ENCODE results near the gene RPUSD4.

The RPUSD4 gene

GRCh38 chr11:126155402-126156187 is 55.9 kb downstream of the RPUSD4 start:
- H3K4me1 ChIP-seq (ENCODE audit: control insufficient read depth, low read length) = no peaks in the 10 kb centered on the region
- no peaks in the 10 kb centered on the region for H3K9me2 ChIP-seq (replicated peaks; ENCODE audit: control insufficient read depth, low read length)
- H3K27ac ChIP-seq (ENCODE audit: low read depth, low read length) = no peak overlapping the region
- H3K4me3 ChIP-seq (ENCODE audit: low read length) = no peak overlapping the region
- H3K27me3 ChIP-seq (ENCODE audit: control insufficient read depth, low read length) = peaks cover 29% of the 10 kb centered on the region
- no peaks in the 10 kb centered on the region for H3K79me2 ChIP-seq (ENCODE audit: control insufficient read depth, low read length)
- TF ChIP-seq, protein P1, sequence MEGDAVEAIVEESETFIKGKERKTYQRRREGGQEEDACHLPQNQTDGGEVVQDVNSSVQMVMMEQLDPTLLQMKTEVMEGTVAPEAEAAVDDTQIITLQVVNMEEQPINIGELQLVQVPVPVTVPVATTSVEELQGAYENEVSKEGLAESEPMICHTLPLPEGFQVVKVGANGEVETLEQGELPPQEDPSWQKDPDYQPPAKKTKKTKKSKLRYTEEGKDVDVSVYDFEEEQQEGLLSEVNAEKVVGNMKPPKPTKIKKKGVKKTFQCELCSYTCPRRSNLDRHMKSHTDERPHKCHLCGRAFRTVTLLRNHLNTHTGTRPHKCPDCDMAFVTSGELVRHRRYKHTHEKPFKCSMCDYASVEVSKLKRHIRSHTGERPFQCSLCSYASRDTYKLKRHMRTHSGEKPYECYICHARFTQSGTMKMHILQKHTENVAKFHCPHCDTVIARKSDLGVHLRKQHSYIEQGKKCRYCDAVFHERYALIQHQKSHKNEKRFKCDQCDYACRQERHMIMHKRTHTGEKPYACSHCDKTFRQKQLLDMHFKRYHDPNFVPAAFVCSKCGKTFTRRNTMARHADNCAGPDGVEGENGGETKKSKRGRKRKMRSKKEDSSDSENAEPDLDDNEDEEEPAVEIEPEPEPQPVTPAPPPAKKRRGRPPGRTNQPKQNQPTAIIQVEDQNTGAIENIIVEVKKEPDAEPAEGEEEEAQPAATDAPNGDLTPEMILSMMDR (IDR thresholded peaks at IDR 0.05; ENCODE audit: low read depth, low read length, poor library complexity, severe bottlenecking) = no peak
- TF ChIP-seq EZH2phosphoT487 (IDR thresholded peaks at IDR 0.05; ENCODE audit: borderline replicate concordance, low read length) = no peak
- H3K9me3 ChIP-seq (ENCODE audit: control insufficient read depth, insufficient read depth, low read length) = peaks cover 5% of the 10 kb centered on the region; the same call in 1 of the 2 replicates
- no peaks in the 10 kb centered on the region for H4K20me1 ChIP-seq (ENCODE audit: control insufficient read depth, insufficient read depth, low read depth, low read length)
- no peaks in the 10 kb centered on the region for H3K36me3 ChIP-seq (ENCODE audit: control insufficient read depth, low read length)
- no peaks in the 10 kb centered on the region for H3F3A ChIP-seq (ENCODE audit: control insufficient read depth, insufficient read depth)
- H3K4me2 ChIP-seq (ENCODE audit: low read length) = no peak overlapping the region

DNA sequence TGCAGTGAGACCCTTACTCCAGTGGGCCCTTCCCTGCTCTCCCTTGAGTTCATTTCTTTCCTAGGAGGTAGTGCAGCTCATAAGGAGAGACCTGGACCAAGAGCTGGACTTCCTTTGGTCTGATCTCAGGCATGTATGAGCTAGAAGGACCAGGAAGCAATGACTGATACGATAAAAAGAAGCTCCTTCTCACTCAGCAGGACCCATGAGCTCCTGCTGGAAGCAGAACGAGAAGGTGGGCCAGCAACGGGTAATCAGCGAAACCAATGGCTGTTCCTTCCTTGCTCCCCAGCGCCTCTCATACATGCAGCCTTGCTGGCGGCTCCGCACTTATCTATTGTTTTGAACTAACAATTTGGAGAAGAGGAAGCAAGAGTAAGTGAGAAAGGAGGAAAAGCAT is 56.8 kb downstream of the RPUSD4 start:
- Histone ChIP-seq H3K27ac (ENCODE audit: low read depth, low read length) (no peak overlapping the region), H3K9me2 (replicated peaks; ENCODE audit: control insufficient read depth, low read length) (no peaks in the 10 kb centered on the region), H3F3A (ENCODE audit: control insufficient read depth, insufficient read depth) (no peaks in the 10 kb centered on the region), H3K9me3 (ENCODE audit: control insufficient read depth, insufficient read depth, low read length) (peaks cover 5% of the 10 kb centered on the region; the same call in 1 of the 2 replicates), H3K27me3 (ENCODE audit: control insufficient read depth, low read length) (peaks cover 34% of the 10 kb centered on the region), H3K79me2 (ENCODE audit: control insufficient read depth, low read length) (no peaks in the 10 kb centered on the region), H3K36me3 (ENCODE audit: control insufficient read depth, low read length) (no peaks in the 10 kb centered on the region), H3K4me3 (ENCODE audit: low read length) (no peak overlapping the region), H4K20me1 (ENCODE audit: control insufficient read depth, insufficient read depth, low read depth, low read length) (no peaks in the 10 kb centered on the region), H3K4me2 (ENCODE audit: low read length) (no peak overlapping the region), H3K4me1 (ENCODE audit: control insufficient read depth, low read length) (no peaks in the 10 kb centered on the region)
- TF ChIP-seq EZH2phosphoT487 (IDR thresholded peaks at IDR 0.05; ENCODE audit: borderline replicate concordance, low read length) = no peak
- TF ChIP-seq, protein P1 (IDR thresholded peaks at IDR 0.05; ENCODE audit: low read depth, low read length, poor library complexity, severe bottlenecking) = no peak

GRCh38 chr11:126153972-126154371 is 57.5 kb downstream of the RPUSD4 start:
- Histone ChIP-seq H3K9me3 (ENCODE audit: control insufficient read depth, insufficient read depth, low read length) (peaks cover 5% of the 10 kb centered on the region; the same call in 1 of the 2 replicates), H3K79me2 (ENCODE audit: control insufficient read depth, low read length) (no peaks in the 10 kb centered on the region), H3K27ac (ENCODE audit: low read depth, low read length) (no peak overlapping the region), H3K4me2 (ENCODE audit: low read length) (no peak overlapping the region), H4K20me1 (ENCODE audit: control insufficient read depth, insufficient read depth, low read depth, low read length) (no peaks in the 10 kb centered on the region), H3K9me2 (replicated peaks; ENCODE audit: control insufficient read depth, low read length) (no peaks in the 10 kb centered on the region), H3K36me3 (ENCODE audit: control insufficient read depth, low read length) (no peaks in the 10 kb centered on the region), H3K4me3 (ENCODE audit: low read length) (no peak overlapping the region), H3K27me3 (ENCODE audit: control insufficient read depth, low read length) (peaks cover 41% of the 10 kb centered on the region), H3K4me1 (ENCODE audit: control insufficient read depth, low read length) (no peaks in the 10 kb centered on the region), H3F3A (ENCODE audit: control insufficient read depth, insufficient read depth) (no peaks in the 10 kb centered on the region)
- TF ChIP-seq, protein P1 (IDR thresholded peaks at IDR 0.05; ENCODE audit: low read depth, low read length, poor library complexity, severe bottlenecking) = no peak
- TF ChIP-seq EZH2phosphoT487 (IDR thresholded peaks at IDR 0.05; ENCODE audit: borderline replicate concordance, low read length) = no peak

Data from DOHH2 (cell line).